Fibroblast of skin of right quadriceps (primary cell): ENCODE results near the gene COL25A1.
"Not testable (repeated sequence)": the region's sequence is repeated elsewhere in the genome, so short reads cannot be mapped to it uniquely, and the experiment has no call there.

Experiments used
- DNase-seq: peaks from one replicate; pipeline ENCODE4 v3.0.0-alpha.2; 2013

COL25A1 gene

DNA sequence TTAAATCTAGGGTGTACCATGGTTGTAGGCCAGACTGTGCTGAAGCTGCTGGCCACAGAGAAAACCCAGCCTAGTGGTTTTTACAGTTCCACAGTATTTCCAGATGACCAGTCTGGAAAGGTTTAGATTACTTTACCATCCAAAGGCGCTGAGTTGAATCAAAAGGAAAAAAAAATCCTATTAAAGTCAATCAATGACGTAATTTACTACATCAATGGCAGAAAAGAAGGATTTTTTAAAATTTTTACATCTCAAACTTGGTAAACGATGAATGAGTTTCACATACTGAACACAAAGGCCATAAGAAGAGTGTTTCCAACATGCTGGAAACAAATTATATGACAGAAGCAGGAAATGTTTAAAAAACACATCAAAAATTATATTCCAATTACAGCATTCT lies 409.0 kb downstream of the COL25A1 start:
- DNase-seq, result no peak

DNA sequence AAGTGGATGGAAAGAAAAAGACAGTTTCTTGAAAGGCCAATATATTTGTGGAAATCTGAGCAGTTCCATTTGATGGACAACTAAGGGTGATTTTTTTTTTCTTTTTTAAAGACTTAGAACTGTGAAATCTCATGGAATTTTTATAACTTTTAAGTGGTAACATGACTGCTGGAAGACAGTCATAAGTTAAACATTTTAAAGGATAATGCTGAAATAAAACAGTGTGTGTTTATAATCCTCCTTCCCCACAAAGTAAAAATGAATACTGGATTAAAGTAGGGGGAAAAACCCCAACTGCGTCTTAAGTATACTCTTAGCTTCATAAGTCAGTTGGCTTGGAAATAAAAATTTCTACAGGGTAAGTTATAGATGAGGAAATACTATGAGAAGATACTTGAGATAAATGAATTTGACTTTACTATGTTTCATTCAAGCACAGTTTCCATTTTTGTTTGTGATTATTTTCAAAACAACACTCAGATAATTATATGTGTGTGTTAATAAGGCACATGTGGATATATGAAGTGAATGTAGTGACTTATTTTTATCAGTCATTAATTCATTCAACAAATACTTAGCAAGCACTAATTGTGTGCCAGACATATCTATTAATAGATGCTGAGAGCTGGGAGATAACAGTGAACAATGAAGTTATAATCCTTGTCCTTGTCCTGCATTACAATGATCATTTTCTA lies 410.4 kb downstream of the COL25A1 start:
- DNase-seq, result no peak

DNA sequence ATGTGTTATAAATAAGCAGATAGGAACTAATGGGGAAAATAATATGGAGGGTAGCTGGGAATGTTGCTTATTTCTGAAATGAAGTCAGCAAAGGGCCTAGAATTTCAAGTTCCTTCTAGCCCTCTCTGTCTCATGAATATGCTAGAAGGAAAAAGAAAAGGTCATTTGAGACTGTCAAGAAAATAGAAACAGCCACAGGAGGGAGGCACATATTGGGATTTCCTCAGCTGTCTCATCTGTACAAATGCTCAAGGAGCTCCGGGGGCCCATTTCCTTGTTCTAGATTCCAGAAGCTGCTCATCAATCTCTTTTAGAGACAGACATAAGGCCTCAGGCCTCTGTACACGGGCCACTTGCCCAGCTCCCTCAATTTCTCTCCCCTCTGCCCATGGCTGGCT lies 412.0 kb downstream of the COL25A1 start:
- DNase-seq, result no peak

DNA sequence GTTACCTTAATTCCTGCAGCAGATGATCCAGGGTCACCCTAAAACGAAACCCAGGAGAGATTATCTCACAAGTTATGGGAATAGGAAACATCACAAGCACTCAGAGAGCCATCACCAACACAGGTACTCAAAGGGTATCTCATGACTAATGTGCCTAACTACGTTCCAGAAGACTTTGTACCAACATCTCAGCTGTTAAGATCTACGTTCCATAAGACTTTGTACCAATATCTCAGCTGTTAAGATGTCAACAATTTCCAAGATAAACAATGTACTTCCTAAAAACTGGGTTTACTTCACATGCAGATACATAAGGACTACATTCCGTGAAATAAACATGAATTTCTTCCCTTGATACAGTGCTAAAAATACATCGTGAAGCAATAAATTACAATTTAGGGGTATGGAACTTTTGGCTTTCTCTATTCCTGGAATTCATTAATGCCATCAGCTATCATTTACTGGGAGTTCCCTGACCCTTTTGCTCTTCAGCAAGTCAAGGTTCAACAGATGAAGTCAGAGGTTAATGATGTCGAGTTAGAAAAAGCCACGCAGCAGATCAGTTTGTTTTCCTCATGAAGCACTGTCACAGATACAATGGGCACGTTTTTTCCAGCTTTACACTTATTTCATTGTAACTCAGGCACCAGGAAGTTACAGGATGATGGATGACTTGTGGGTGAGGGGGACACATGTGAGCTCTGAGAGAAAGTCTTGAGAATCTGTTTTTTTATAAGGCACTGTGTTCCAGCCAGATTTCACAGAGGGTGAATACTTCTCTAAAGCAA lies 412.6 kb downstream of the COL25A1 start:
- DNase-seq, result peak; percentile 51

DNA sequence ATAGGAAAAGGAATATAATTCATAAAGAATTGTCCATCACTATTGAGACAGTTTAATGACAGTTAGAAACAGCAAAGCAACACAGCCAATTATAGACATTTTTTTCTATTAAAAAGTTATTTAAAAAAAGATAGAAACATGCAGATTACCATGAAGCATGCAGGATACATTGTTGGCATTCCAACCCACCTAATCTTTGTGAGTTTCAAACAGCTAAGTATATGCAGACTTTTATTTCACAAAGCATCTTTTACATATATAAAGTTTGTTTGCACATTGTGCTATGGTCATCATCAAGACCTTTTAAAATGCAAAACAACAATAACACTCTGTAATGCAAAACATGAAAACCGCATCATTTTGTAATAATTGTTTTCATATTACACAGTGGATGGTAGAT lies 413.7 kb downstream of the COL25A1 start:
- no peak for DNase-seq

DNA sequence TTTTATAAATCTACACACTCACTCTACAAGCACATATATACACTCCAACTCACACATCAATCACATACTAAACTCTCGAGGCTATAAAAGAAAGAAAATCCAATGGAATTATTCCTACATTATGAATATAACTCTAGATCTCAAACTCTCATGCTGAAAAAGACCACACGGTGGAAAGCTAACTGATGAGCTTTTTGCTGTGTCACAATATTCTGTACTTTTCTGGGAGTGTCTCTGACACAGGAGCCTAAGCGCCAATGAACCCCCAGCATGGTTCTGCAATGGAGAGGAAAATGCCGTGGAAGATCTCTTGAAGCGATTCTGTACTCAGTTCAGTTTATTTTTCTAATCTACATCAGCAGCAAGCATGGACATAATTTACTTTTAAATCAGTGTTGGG lies 415.4 kb downstream of the COL25A1 start:
- no peak for DNase-seq

DNA sequence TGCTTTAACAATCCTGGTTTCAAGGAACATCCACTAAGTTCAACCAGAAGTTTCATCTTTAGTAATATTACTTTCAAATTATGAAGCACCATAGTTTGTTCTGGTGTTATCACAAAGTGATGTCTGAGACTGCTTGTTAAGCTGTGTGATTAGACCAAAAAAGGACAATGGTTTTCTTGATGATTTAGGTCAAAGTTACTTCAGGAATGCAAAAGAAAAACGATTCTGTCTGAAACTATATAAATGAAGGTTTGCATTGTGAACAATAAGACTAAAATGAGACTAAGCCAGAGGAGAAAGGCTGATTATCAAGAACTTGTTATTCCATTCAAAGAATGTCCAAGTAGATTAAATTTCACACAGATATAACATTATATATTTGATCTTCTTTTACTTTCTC lies 417.2 kb downstream of the COL25A1 start:
- peak; percentile 74 for DNase-seq

DNA sequence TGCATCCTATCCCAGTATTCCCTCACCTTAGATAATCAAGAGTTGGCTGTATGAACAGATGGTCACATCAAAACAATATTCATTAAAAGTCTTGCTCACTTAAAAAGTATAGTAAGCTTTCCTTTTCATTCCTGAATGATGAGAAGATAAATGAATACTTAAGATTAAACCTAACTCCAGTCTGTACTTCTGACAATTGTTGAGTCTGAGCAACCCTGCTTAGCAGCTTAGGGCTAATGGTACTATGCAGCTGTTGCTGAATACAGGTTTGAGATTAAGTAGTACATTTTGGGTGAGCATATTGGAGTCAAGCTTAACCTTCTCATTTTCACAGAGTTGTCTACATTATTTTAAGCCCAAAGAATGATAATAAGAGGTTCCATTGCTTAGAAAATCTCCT lies 417.9 kb downstream of the COL25A1 start:
- no peak for DNase-seq

DNA sequence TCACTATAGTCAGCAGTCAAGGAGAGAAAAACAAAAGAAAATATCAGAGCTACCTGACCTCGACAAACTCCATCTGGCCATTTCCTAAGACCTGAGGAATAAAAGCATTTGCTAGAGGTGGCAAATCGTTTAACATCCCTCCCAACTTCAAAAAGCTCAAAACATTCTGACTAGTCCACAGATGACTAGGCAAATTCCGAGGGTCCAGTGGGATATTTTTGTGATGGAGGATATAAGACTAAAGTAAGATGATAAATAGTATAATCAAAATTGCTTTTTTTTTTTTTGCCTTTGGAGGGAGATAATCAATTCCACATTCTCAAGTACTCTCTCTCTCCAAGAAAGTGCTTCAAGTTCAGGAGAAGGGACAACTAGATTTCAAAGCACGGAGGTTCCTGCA lies 420.5 kb downstream of the COL25A1 start:
- peak; percentile 44 for DNase-seq

DNA sequence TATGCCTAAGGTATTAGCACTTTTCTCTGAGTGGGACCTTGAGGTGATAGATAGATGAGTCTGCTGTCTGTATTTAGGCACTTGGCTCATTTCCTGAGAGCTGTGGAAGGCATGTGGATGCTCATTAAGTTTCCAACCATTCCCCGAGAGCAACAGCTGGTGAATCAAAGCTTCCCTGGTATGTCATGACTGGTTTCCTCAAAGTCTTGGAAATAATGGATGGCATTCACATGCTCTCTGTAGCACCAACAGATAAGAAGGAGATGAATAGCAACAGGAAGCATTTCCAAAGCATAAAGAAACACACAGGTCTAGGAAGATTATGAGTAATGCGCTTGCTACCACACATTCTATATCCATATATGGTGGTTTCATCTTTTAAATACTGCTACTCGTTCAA lies 421.3 kb downstream of the COL25A1 start:
- peak; percentile 96 for DNase-seq

DNA sequence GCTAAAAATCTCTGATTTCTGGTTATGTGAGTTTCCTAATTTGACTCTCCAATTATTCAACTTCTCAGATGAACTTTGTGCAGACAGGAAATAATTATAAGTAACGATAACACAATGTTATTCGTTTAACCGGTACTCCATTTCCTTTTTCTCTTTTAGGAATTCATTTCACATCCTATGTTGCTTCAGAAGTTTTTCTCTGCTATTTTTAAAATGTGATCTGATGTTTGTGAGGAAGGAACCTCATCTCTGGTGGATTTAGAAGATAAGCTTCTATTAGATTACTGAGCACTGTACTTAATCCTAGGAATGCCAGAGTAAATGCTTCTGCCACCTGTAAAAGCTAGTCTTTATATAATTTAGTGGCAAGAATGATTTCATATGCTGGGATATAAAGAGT lies 423.7 kb downstream of the COL25A1 start:
- no peak for DNase-seq

DNA sequence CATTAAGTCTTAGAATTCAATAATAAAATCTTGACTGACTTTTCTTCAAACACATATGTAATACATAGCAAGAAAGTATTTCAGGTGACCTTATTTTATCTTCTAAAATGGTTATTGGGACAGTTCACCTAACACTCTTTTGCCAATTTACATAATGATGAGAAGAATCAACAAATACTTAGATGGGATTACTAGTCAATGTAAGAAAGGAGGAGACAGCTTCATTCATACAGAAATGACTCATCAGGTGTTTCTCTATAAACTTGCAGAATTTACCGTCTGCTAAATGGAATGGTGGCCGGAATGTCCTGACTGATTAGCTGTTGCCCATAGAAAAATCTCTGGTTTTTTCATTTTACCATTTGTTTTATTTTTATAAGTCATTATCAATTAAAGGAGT lies 424.6 kb downstream of the COL25A1 start:
- DNase-seq, result no peak

DNA sequence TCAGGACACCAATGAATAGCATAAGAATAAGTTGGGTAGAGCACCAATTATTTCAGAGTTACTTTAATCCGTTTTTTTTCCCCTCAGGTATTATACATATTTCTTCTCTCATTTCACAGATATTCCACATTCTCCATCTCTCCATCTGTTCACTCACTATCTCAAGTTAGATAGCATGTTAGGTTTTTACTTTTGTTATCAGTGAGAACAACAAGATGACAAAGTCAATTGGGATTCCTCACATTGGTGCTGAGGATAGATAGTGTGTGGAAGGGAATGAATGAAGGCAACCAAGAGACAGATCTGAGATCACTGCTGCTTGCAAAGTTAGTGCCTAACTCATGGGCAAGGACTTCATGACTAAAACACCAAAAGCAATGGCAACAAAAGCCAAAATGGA lies 427.7 kb downstream of the COL25A1 start:
- no peak for DNase-seq

DNA sequence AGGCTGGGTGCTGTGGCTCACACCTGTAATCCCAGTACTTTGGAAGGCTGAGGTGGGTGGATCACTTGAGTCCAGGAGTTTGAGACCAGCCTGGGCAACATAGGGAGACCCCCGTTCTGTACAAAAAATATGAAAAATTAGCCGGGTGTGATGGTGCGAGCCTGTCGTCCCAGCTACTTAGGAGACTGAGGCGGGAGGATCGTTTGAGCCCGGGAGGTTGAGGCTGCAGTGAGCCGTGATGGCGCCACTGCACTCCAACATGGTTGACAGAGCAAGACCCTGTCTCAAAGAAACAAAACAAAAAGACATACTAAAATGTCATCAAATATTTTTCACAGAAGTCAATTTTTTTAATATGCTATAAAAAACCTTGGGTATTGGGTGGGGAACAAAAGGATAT lies 432.5 kb downstream of the COL25A1 start:
- not testable (repeated sequence) for DNase-seq

DNA sequence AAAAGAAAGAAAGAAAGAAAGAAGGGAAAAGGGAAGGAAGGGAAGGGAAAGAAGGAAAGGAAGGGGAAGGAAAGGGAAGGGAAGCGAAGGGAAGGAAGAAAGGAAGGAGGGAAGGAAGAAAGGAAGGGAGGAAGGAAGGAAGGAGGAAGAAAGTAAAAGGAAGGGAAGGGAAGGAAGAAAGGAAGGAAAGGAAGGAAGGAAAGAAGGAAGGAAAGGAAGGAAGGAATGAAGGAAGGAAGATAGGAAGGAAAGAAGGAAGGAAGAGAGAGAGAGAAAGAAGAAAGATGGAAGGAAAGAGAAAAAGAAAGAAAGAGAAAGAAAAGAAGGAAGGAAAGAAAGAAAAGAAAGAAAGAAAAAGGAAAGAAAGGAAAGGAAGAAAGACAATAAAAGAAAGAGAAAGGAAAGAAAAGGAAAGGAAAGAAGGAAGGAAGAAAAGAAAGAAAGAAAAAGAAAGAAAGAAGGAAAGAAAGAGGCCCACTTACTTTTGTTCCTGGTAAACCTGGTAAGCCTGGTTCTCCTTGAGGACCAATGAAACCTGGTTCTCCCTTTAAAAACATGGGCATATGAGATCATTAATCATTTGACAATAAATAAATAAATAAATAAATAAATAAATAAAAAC lies 433.7 kb downstream of the COL25A1 start:
- no peak for DNase-seq

DNA sequence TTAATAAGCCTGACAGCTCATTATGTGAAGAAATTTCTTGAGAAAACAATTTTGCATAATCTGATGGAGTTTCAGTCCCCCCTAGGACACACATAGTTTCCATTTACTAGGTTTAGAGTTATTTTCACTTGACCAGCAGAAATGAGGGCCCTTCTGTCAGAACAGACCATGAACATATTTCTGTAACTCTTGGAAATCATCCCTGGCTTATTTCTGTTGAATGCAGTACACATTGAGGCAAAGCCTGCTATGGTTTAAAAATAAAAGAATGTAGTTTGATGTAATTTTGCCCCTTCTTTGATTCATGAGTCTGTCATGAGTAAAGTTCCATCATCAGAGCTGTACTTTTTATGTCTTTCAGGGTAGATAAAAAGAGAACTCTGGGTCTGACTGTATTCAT lies 435.0 kb downstream of the COL25A1 start:
- DNase-seq, result no peak

DNA sequence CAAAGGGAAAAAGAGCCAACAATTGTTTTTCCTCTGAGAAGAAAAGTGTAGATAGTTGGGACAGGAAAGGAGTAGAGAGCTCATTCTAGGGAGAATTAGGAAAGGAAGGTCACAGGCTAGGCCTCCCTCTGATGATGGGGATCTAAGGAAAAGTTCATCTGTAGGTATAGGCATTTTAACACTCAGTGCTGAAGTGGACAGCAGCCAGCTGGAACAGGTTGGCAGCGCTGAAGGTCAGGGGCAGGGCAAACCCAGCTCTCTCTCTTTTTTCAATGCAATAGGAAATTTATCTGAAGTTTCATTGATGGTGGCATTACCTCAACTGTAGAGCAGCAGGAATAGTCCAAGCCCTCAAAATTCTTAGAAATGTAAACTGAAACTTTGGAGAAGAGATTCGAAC lies 441.1 kb downstream of the COL25A1 start:
- no peak for DNase-seq

DNA sequence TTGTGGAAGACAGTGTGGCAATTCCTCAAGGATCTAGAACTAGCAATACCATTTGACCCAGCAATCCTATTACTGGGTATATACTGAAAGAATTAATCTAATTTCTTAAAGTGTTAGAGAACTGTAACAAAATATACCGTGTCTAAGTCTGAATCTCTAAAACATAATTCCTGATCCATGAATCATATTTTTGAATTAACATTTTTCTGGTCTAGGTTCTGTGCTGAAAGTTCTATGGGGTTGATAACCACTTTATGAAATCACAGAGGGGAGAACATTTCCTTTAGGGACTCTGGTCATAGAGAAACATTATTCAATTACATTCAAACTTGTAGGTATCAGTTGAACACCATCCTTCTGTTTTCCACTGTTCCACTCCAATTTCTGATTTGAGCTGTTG lies 447.7 kb downstream of the COL25A1 start:
- no peak for DNase-seq

DNA sequence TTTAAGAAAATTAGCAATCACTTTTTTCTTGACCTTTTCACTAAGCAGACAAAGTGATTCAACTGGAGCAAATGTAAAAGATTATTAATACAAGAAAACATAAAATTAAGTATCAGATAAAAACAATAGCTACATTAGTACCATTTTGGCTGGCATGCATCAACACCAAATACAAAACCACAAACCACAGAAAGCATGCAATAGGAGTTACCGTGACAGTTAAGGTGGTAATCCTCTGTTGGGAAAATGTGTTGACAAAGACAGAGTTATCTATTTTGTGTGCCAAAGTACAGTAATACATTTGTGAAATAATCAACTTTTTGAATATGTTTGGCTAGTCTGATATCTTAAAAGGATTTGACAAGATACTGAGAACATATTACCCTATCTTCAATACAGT lies 449.8 kb downstream of the COL25A1 start:
- DNase-seq, result no peak

DNA sequence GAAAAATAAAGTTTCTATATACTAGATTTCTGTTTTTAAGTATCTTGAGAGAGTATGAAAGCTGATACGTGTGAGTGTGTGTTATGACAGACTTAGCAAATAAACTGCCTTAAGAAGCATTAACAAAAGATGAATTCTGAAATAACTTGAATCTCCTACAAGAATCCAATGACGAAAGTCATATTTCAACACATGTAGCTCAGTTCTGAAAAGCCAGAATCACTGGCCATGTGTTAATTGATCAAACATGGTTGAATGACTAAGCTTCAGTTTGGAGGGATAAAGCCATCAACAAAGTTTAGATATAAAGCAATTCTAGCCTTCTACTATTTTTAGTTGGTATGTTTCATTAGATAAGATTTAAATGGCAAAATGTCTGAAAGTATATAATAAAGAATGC lies 451.1 kb downstream of the COL25A1 start:
- peak; percentile 74 for DNase-seq

DNA sequence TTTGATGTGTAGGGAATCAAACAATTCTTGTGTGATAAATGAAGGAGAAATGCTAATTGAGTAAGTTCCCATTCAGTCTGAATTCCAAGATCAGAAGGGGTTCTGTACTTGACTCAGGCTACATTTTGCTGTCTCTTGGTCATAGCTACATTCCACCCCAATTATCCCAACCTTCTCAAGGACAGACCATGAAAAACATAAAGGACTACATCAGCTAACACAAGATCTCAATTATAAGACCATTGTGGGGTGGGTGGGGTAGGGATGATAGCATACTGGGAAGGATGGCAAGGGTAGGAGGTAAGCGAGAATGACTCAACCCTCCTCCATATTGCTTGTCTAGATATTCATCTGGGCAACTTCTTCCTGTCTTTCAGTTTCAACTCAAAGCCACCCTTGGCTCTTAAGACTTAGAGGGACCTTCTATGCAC lies 452.2 kb downstream of the COL25A1 start:
- DNase-seq, result peak; percentile 81

DNA sequence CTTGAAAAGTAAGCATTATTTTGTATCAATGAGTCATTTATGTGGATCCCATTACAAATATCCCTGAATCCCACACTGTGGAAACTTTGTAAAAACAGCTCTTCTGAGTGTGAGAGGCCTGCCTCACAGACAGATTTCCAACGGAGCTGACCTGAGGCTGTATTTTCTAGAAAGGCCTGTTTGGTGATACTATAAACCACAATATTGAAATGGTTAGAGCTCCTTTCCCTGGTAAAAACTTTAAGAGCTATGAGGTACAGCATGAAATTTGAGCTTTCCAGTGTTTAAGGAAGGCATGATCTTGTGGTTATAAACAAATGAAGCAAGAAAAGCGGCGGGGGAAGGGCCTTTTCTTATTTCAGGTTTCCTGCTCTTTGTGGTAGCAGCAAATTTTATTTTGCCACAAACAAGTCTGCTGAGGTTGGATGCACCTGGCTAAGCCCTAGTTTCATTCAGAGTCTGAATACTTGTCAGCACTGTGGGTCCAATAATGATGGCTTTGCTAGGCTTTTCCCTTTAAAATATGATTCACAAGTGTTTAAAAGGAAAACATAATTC lies 452.8 kb downstream of the COL25A1 start:
- DNase-seq, result peak; percentile 87

DNA sequence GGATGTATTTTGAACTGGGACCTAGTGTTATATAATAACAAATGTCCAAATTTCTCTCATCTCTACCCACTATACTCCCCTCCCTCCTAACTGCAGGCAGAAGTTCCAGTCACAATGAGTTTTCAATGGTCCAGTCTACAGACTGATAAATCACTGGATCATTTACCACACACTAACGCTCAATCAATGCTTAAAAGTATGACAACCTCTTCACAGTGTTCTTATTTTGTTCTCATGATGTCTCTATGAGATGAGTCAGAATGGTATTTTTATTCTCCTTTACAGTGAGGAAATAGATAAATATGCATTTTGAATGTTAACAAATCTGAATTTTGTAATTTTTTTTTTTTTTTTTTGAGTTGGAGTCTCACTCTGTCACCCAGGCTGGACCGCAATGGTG lies 455.9 kb downstream of the COL25A1 start:
- no peak for DNase-seq

DNA sequence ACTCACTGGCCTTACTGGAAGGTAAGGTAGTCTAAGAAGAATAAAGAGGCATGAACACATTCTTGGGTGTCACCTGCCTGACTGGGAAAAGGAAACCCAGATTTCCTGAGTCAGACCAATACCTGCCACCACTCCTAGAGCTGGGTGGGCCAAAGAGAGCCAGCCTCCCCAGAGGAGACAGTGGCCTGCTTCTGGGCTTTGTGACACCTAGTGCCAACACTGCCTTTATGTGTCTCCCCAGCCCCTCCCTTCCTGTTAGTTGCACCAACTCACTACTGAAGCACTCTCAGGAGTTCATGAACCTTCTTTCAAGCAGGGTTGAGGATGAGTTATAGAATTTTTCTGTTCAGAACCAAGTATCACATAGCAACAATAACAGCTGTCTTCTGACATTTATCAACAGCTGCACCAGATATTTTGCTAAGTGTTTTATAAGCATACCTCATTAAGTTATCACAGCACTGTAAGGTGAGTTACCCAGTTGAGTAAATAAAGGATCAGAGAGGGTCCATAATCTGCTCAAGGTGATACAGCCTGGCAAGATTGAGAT lies 462.0 kb downstream of the COL25A1 start:
- no peak for DNase-seq
